Inflammatory macrophage treated with lipopolysaccharide for 1 hour (primary cell): ENCODE results near the gene USP17L24.
"Not testable (repeated sequence)": the region's sequence is repeated elsewhere in the genome, so short reads cannot be mapped to it uniquely, and the experiment has no call there.

Experiments
- DNase-seq, 2 donors: peaks; one replicate each; pipeline ENCODE4 v3.0.0-alpha.2; 2020 to 2022

USP17L24 gene

GRCh38 chr4:9324865-9325264, at the start of gene USP17L24:
TSS of gene USP17L24 (plus strand) at chr4:9325165. CDS start at chr4:9325165, 0 bp downstream.
- DNase-seq, result not testable (repeated sequence)

GRCh38 chr4:9324191-9324590, 774 bp upstream of the USP17L24 start:
- not testable (repeated sequence) for DNase-seq

- DNase-seq, result not testable (repeated sequence)
Observed at GRCh38 chr4:9329611-9330010, 4.6 kb downstream of the USP17L24 start, which contains the start of gene USP17L25. TSS of gene USP17L25 (plus strand) at chr4:9329911. CDS start at chr4:9329911, 0 bp downstream.

GRCh38 chr4:9334358-9334757, 9.4 kb downstream of the USP17L24 start, which contains the start of gene USP17L26:
TSS of gene USP17L26 (plus strand) at chr4:9334658. CDS start at chr4:9334658, 0 bp downstream.
- DNase-seq, result not testable (repeated sequence)

- DNase-seq, result not testable (repeated sequence)
Observed at GRCh38 chr4:9339103-9339502, 14.1 kb downstream of the USP17L24 start, which contains the start of gene USP17L5. TSS of gene USP17L5 (plus strand) at chr4:9339403. CDS start at chr4:9339403, 0 bp downstream.

GRCh38 chr4:9343848-9344247, 18.9 kb downstream of the USP17L24 start, which contains the start of gene USP17L27:
TSS of gene USP17L27 (plus strand) at chr4:9344148. CDS start at chr4:9344148, 0 bp downstream.
- DNase-seq, result not testable (repeated sequence)

GRCh38 chr4:9348593-9348992, 23.6 kb downstream of the USP17L24 start, which contains the start of gene USP17L28:
TSS of gene USP17L28 (plus strand) at chr4:9348893. CDS start at chr4:9348893, 0 bp downstream.
- DNase-seq, result not testable (repeated sequence)

GRCh38 chr4:9350866-9351265, 25.9 kb downstream of the USP17L24 start:
- DNase-seq, result not testable (repeated sequence)

GRCh38 chr4:9353338-9353737, 28.4 kb downstream of the USP17L24 start, which contains the start of gene USP17L29:
TSS of gene USP17L29 (plus strand) at chr4:9353638. CDS start at chr4:9353638, 0 bp downstream.
- DNase-seq, result not testable (repeated sequence)

- not testable (repeated sequence) for DNase-seq
Observed at GRCh38 chr4:9362829-9363228, 37.9 kb downstream of the USP17L24 start, which contains the start of gene USP17L30. TSS of gene USP17L30 (plus strand) at chr4:9363129. CDS start at chr4:9363129, 0 bp downstream.
